HG03280 (cell line): ENCODE results near the gene NDUFA11.

Experiments used
- ATAC-seq: cut with Tn5 transposase; IDR thresholded peaks from one replicate; pipeline ENCODE4 v1.9.1; 2021; ENCODE audit warnings: mild to moderate bottlenecking, moderate library complexity; ENCODE audit not compliant: unreplicated experiment

The NDUFA11 gene

DNA sequence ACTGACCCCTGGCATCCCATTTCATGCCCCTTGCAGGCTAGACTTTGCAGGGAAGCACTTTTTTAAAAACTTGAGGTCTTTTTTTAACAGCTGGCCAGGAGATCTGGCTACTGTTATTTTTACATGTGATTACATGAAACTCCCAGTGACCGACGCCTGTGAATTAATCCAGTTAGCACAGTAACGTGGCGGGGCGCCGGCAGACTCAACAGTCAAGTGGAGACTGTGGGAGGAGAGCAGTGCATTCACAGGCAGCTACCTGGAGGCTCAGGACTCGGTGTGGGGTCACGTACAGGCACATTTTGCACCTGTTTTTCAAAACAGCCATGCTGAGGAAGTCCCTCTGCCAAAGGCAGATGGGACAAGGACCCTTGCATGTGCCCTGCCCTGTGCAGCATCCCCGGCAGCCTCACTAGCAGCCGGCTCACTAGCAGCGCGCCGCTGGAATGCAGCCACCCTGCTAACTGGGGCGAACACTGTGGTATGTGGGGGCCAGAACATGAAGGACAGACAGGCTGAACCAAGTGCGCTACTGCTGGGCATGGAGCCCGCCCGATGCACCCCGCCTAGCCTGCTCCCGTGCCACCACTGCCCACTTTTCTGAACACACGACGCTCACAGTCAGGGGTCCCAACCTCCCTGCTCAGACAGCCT is 29.1 kb upstream of the NDUFA11 start:
- no peak for ATAC-seq

DNA sequence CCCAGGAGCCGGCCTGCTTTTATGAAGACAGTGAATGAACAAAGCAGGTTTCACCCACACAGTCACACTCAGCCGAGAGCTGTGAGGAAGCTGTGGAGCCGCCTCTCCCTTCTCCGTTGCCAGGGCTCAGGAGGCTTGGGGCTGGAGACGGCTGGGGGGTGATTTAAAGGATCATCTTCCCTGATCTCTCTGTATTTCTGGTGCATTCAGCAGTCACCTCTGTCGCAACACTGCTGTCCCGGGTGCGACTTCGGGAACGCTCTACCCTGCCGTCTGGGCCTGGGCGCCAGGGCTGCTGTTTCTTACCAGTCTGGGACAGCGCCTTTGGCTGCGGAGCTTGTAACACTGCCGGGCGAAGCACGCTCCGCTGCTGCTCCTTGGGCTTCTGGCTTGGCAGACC is 28.6 kb upstream of the NDUFA11 start:
- ATAC-seq, result no peak

GRCh38 chr19:5931251-5931650 is 27.7 kb upstream of the NDUFA11 start:
- no peak for ATAC-seq

DNA sequence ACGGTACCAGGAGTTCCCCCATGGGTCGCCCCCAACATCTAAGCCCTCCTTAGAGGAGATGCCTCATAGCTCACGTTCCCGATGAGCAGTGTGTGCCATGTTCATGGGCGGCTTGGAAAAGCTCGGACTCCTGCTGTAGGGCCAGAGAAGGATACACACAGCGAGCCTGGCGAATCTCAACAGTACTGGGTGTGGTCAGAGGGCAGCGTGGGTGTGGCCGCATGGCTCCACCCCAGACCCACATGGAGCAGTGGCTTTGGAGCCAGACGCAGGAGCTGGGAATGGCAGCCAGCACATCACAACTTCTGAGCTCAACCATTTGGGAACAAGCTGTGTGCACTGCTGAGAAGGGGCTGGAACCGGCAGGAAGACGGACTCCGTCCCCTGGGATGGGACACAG is 26.0 kb upstream of the NDUFA11 start:
- ATAC-seq, result no peak

GRCh38 chr19:5929179-5929578 is 25.6 kb upstream of the NDUFA11 start:
- no peak for ATAC-seq

DNA sequence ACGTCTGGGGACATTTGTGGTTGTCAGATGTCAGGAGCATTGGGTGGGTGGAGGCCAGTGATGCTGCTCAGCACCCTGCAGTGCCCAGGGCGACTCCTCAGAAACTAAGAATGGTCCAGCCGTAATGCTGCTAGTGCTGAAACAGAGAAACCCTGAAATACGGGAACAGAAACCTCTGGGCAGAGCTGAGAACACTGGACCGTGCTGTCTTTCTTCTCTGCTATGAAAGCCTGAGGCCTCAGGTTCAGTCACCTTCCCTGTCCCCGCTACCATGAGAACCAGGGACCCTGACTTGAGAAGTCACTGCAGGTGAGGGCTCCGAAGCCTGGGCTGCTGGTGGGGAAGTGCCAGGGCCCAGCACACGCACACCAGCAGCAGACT is 23.8 kb upstream of the NDUFA11 start:
- no peak for ATAC-seq

DNA sequence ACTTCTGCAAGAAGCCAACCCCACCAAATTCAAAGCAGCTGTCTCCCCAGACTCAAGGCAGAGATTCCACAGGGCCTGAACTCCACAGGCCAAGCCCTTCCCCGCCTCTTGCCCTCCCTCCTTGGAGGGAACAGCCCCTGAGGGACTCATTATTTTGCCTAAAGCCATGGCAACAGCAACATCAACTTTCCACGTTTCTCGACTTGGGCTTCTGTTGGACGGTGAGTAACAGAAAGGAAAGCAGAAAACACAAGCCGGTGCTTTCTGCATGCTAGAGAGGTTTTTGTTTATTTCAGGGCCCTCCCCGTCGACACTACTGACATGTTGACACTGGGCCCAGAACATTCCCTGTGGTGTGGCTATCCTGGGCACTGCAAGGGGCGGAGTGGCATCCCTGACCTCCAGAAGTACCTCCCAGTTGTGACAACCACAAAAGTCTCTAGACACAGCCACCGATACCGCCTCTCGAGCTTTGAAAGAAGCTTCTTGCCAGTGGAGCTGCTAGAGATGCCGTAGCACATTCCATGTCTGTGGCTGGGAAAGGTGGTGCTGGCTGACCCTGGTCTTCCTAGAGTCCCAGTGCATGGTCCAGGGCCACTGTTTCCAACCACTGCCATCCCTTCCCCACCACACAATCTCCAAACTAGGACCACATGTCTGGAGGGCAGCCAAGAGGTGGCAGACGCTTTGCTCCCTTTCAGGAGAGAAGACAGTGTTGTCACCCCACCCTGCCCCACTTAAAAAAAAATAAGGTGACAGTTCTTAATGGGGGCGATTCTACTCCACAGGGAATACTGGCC is 23.3 kb upstream of the NDUFA11 start:
- ATAC-seq, result no peak

- ATAC-seq, result no peak
Measured at GRCh38 chr19:5925830-5926427, 22.3 kb upstream of the NDUFA11 start.

- ATAC-seq, result no peak
Measured at GRCh38 chr19:5923356-5923755, 19.8 kb upstream of the NDUFA11 start.

DNA sequence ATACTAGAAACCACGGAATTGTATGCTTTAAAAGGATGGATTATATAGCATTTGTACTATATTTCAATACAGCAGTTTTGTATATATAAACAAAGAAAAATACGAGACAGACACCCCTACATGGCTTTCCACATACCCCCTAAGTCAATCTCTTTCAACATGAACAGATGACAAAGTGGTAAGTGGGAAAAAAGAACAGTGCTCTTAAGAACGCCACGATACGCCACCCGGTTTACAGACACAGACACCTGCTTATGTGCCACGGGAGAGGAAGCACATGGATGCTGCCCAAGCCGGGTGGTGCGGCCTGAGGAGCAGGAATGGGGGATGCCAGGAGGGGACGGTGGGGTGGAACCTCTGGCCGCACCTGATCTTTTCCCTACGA is 18.6 kb upstream of the NDUFA11 start:
- ATAC-seq, result no peak

DNA sequence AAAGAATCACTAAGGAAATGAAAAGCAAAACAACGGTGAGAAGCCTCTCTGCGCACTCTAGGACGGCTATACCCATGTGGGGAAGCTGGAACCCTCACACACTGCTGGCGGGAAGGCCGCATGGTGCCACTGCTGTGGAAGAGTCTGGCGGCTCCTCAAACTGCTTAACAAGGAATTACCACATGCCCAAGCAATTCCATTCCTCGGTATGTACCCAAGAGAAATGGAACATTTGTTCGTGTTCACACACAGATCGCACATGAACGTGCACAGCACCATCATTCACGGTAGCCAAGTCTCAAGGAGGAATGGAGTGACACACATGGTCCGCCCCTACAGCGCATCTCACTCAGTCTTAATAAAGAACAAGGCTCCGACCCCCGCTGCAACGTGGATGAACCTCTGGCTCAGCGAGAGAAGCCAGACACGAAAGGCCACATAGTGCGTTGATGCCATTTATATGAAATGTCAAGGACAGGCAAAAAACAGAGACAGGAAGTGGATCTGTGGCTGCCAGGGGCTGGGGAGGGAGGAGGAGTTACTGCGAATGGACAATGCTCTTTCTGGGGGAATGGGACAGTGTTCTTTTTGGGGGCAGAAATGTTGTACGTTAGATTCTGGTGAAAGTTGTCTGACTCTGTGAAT is 18.0 kb upstream of the NDUFA11 start:
- ATAC-seq, result no peak

GRCh38 chr19:5918463-5919079 is 15.0 kb upstream of the NDUFA11 start:
- ATAC-seq, result no peak

DNA sequence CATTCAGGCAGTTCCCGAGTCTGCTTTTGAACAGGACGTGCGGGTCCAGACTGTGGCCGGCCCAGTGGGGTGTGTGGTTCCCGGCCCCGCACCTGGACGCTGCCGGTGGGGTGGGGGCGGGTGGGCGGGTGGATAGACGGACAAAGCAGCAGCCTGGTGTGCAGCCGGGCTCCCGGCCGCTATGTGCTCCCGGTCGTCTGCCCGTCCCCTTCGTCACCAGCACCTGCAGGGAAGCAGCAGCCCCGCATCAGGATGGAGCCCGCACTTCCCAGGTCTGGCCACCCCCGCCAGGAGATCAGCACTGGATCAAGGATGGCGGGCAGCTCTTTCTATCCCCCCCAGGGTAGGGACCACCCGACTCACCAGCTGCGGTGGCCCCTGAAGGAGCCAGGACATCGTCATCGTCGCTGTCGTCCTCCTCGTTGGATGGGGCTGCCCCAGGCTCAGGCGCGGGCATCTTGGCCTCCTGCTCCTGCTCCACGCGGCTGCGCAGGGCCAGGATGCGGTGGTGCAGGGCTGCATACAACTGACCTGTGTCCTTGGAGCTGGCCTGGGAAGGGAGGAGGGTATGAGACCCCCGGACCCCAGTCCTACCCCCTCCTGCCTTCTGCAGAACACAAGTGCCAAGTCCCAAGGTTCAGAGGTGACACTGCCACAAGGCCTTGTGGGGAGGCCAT is 14.0 kb upstream of the NDUFA11 start:
- no peak for ATAC-seq

DNA sequence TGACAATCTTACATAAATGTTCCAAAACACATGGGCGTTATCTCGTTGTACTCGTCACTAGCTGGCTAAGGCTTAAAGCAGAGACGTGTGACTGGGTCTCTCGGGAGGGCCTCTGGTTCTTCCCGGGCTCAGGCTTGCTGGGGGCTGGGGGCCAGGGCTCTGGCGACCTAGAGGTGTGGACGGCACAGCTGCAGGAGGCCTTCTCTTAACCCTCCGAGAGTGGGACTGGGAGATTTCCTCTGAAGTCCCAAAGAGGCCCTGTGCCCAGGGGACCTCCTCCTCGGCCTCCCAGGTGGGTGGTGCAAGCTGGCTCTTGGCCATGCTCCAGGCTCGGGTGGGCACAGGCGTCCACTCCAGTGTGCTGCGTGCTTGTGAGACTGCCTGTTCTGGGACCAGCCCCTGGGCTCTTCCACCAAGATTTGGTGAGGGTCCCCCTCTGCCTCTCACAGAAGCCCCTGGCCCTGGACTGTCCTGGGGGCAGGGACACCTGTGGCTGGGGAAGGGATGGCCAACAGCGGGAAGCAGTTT is 12.7 kb upstream of the NDUFA11 start:
- no peak for ATAC-seq

GRCh38 chr19:5915782-5916165 is 12.2 kb upstream of the NDUFA11 start:
- ATAC-seq, result no peak

DNA sequence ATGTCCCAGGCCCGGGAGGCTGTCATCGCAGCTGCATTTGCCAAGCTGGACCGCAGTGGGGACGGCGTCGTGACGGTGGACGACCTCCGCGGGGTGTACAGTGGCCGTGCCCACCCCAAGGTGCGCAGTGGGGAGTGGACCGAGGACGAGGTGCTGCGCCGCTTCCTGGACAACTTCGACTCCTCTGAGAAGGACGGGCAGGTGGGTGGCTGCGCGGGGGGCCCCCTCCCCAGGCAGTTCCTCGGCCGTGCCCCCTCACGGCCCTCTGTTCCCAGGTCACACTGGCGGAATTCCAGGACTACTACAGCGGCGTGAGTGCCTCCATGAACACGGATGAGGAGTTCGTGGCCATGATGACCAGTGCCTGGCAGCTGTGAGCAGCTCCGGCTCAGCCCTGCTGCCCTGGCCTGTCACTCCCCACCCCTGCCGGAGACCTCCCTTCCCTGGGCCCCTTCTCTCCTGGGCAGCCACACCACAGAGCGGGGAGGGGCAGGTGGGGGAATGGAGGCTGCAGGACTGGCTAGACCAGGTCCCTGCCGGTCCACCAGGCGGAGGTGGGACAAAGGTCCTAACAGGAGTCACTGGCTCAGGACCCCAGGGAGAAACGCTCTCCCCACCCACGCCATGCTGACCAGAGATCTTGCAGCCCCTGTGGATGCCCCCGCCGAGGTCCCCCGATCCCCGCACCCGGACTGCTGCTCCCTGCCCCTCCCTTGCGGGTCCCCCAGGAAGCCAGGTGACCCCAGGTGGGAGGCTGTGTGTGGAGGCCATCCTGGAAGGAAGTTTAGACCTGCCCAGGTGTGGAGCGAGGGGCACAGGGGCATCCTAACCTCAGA is 11.6 kb upstream of the NDUFA11 start:
- ATAC-seq, result no peak

- ATAC-seq, result no peak
Measured at GRCh38 chr19:5914358-5914774, 10.8 kb upstream of the NDUFA11 start.

- ATAC-seq, result no peak
Measured at GRCh38 chr19:5913739-5914357, 10.3 kb upstream of the NDUFA11 start, which contains the start of gene CAPS. CAPS (plus strand) TSS chr19:5914254; CDS start chr19:5914407, 153 bp downstream.

- no peak for ATAC-seq
Measured at GRCh38 chr19:5911366-5911765, 7.8 kb upstream of the NDUFA11 start.
